OCI-LY7 (cell line): Measurements from ENCODE around the gene ATXN1.

Experiments
- CTCF ChIP-seq: fragments of 200-600 bp; sonication (generic); conservative IDR thresholded peaks from 2 replicates; pipeline ENCODE4 v1.5.1; 2014; ENCODE audit warnings: mild to moderate bottlenecking, antibody characterized with exemption, low read length, moderate library complexity, mixed read lengths
- EZH2phosphoT487 ChIP-seq: fragments of 200-600 bp; sonication (generic); IDR thresholded peaks from 2 replicates; pipeline ENCODE4 v1.6.1; 2018; ENCODE audit warnings: low read depth, borderline replicate concordance, mild to moderate bottlenecking, mixed run types, antibody characterized with exemption, low read length, moderate library complexity, mixed read lengths

GRCh38 chr6:16295060-16295459 is 466.2 kb downstream of the ATXN1 start:
- TF ChIP-seq CTCF (no peak), EZH2phosphoT487 (no peak)
